ENCODE measurements around the gene TAS2R19.

Gene TAS2R19

DNA sequence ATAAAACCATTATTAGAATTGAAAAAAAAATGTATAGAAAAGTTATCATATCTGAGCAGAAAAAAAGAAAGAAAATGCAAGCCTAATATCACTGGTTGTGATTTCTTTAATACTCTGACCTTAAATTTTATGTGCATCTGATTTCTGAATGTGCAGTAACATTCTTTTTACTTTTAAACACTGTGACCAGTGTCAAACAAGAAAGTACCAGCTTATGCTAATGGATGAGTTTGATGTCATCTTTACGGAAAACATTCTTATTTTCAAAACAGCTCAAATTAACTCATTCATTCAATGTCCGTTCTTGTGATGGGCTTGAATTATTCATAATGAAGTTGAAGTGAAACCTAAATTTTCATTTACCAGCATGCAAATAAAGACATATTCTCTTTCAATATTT, 35.6 kb downstream of the TAS2R19 start, which contains the start of gene TAS2R50:
TSS of gene TAS2R50 (minus strand) at position 101 of the 400 bp plus-strand sequence. CDS start at position 49, 52 bp downstream.
- no peak for DNase-seq

DNA sequence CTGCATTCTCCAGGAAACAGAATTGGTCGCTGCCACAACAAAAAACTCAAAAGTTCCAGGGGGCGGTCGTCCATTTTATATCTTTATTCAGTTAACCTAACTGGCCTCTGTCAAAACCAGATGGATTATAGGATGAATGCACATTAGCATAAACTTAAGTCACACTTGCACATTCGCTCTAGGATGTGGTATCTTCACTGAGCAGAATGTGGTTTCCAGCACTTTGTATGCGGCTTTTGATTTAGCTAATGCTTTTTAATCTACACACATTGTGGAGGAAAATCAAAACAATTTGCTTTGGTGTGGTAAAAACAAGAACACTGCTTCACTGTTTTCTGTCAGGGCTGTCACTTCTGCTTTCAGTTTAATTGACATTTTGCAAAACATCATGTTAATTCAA, 40.2 kb downstream of the TAS2R19 start:
- no peak for DNase-seq

DNA sequence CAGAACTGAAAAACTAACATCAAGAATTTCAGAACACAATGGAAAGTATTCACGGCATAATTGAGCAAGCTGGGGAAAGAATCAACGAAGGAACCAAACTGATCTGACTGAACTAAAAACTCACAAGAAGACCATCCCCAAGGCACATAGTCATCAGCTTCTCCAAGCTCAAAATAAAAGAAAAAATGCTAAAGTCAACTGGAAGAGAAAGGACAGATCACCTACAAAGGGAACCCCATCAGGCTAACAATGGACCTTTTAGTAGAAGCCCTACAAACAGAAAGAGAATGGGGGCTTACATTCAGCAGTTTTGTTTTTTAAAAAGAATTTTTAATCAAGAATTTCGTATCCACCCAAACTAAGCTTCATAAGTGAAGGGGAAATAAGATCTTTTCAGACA, 47.5 kb downstream of the TAS2R19 start:
- DNase-seq, result no peak
